CD1c-positive myeloid dendritic cell (primary cell): Measurements from ENCODE around the gene GUCY2D.
"Not testable (repeated sequence)": the region's sequence is repeated elsewhere in the genome, so short reads cannot be mapped to it uniquely, and the experiment has no call there.

Experiments
- DNase-seq: peaks from one replicate; pipeline ENCODE4 v3.0.0-alpha.2; 2016; ENCODE audit errors: extremely low spot score

GUCY2D gene

GRCh38 chr17:8001976-8002720 is at the start of gene GUCY2D:
GUCY2D (plus strand) TSS chr17:8002615; CDS start chr17:8003048, 433 bp downstream.
- DNase-seq: peak; percentile 60

GRCh38 chr17:7953266-7953665 is 49.1 kb upstream of the GUCY2D start:
- not testable (repeated sequence) for DNase-seq

GRCh38 chr17:7955414-7956227 is 46.8 kb upstream of the GUCY2D start:
- no peak for DNase-seq

- no peak for DNase-seq
These were observed 46.0 kb upstream of the GUCY2D start for GRCh38 chr17:7956228-7956965.

GRCh38 chr17:7959503-7960253 is 42.7 kb upstream of the GUCY2D start:
- DNase-seq: peak; percentile 18

- DNase-seq: no peak
These were observed 41.0 kb upstream of the GUCY2D start for GRCh38 chr17:7961421-7961820.

- DNase-seq: no peak
These were observed 34.7 kb upstream of the GUCY2D start for GRCh38 chr17:7967751-7968150.

GRCh38 chr17:7969433-7969832 is 33.0 kb upstream of the GUCY2D start:
- peak; percentile 20 for DNase-seq

- DNase-seq: no peak
These were observed 30.8 kb upstream of the GUCY2D start for GRCh38 chr17:7971651-7972050.

- DNase-seq: no peak
These were observed 30.2 kb upstream of the GUCY2D start for GRCh38 chr17:7972131-7972785.

GRCh38 chr17:7974638-7975131 is 27.7 kb upstream of the GUCY2D start:
- DNase-seq: no peak

GRCh38 chr17:7977039-7977438 is 25.4 kb upstream of the GUCY2D start:
- no peak for DNase-seq

- DNase-seq: no peak
These were observed 24.6 kb upstream of the GUCY2D start for GRCh38 chr17:7977805-7978204.

- peak; percentile 73 for DNase-seq
These were observed 20.2 kb upstream of the GUCY2D start for GRCh38 chr17:7982173-7982572.

- no peak for DNase-seq
These were observed 19.7 kb upstream of the GUCY2D start for GRCh38 chr17:7982666-7983065.

GRCh38 chr17:7984904-7985303 is 17.5 kb upstream of the GUCY2D start:
- DNase-seq: no peak

GRCh38 chr17:7987112-7987893 is 15.1 kb upstream of the GUCY2D start:
- no peak for DNase-seq

- peak; percentile 92 for DNase-seq
These were observed 13.7 kb upstream of the GUCY2D start for GRCh38 chr17:7988750-7989178.

- peak; percentile 87 for DNase-seq
These were observed 12.4 kb upstream of the GUCY2D start for GRCh38 chr17:7989781-7990655.
